Activated CD4-positive, alpha-beta memory T cell treated with anti-CD3 and anti-CD28 coated beads for 36 hours (primary cell): ENCODE results near the gene GRM7. TPM values are rescaled to one million over a fixed set of nuclear protein-coding genes. Genes with fewer than 3 reads are reported as not detected.

Experiments
- CTCF ChIA-PET: fragments of 350-600 bp; sonication (Branson Sonifier 250); formaldehyde crosslinking; loops from one replicate; lab custom pipeline; 2021; ENCODE audit warnings: antibody characterized with exemption, inconsistent platforms; lab: Charles Lee
- POLR2A ChIA-PET: fragments of 350-600 bp; sonication (Branson Sonifier 250); formaldehyde crosslinking; loops from one replicate; lab custom pipeline; 2021; ENCODE audit warnings: antibody characterized with exemption; lab: Charles Lee
- DNase-seq: peaks from one replicate; pipeline ENCODE4 v3.0.0-alpha.2; 2020
- H3K27ac Mint-ChIP-seq: one replicate; pipeline ENCODE4 v1.8.0; 2021; ENCODE audit warnings: mixed read lengths
- H3K27me3 Mint-ChIP-seq: one replicate; pipeline ENCODE4 v1.8.0; 2021; ENCODE audit warnings: mixed read lengths
- H3K36me3 Mint-ChIP-seq: one replicate; pipeline ENCODE4 v1.8.0; 2021; ENCODE audit warnings: mixed read lengths
- H3K4me1 Mint-ChIP-seq: one replicate; pipeline ENCODE4 v1.8.0; 2021; ENCODE audit warnings: low read depth, mixed read lengths
- H3K4me3 Mint-ChIP-seq: one replicate; pipeline ENCODE4 v1.8.0; 2021; ENCODE audit warnings: mild to moderate bottlenecking, mixed read lengths
- H3K9me3 Mint-ChIP-seq: one replicate; pipeline ENCODE4 v1.8.0; 2021; ENCODE audit warnings: mixed read lengths
- intact Hi-C: fragments of 100-400 bp; cut with micrococcal nuclease; formaldehyde crosslinking; loops from one replicate; pipeline ENCODE4 v1.15.1; 2023
- total RNA-seq, 2 experiments: library from RNA; stranded (reverse); gene quantifications; one replicate each; pipeline ENCODE4 v1.2.3, GENCODE V29; 2021

The GRM7 gene
- total RNA-seq, 2 experiments from 2014 or later = not detected

- intact Hi-C loops = no loop called here
- H3K4me3 Mint-ChIP-seq = no peak overlapping the region
- no peaks in the 10 kb centered on the region for H3K36me3 Mint-ChIP-seq
- ChIA-PET POLR2A (no interaction called here), CTCF (no interaction called here)
- peaks cover 2% of the 10 kb centered on the region for H3K9me3 Mint-ChIP-seq
- no peaks in the 10 kb centered on the region for H3K4me1 Mint-ChIP-seq
- H3K27ac Mint-ChIP-seq = no peak overlapping the region
- no peaks in the 10 kb centered on the region for H3K27me3 Mint-ChIP-seq
- no peak for DNase-seq
These were observed 644.2 kb downstream of the GRM7 start for GRCh38 chr3:7504886-7505775.

GRCh38 chr3:7506606-7507180 is 645.8 kb downstream of the GRM7 start:
- Mint-ChIP-seq H3K27me3 (no peaks in the 10 kb centered on the region), H3K4me1 (no peaks in the 10 kb centered on the region), H3K9me3 (peaks cover 2% of the 10 kb centered on the region), H3K4me3 (no peak overlapping the region), H3K27ac (no peak overlapping the region), H3K36me3 (no peaks in the 10 kb centered on the region)
- intact Hi-C loops = no loop called here
- POLR2A ChIA-PET = no interaction called here
- CTCF ChIA-PET = no interaction called here
- no peak for DNase-seq

- POLR2A ChIA-PET = no interaction called here
- CTCF ChIA-PET = no interaction called here
- no peaks in the 10 kb centered on the region for H3K9me3 Mint-ChIP-seq
- intact Hi-C loops = no loop called here
- no peaks in the 10 kb centered on the region for H3K36me3 Mint-ChIP-seq
- no peak for DNase-seq
- H3K4me3 Mint-ChIP-seq = no peak overlapping the region
- H3K27me3 Mint-ChIP-seq = no peaks in the 10 kb centered on the region
- H3K27ac Mint-ChIP-seq = no peak overlapping the region
- no peaks in the 10 kb centered on the region for H3K4me1 Mint-ChIP-seq
These were observed 647.9 kb downstream of the GRM7 start for GRCh38 chr3:7508821-7509220.

GRCh38 chr3:7512048-7512447 is 651.1 kb downstream of the GRM7 start:
- no peak for DNase-seq
- intact Hi-C loops = no loop called here
- H3K9me3 Mint-ChIP-seq = no peaks in the 10 kb centered on the region
- ChIA-PET POLR2A (no interaction called here), CTCF (no interaction called here)
- no peak overlapping the region for H3K27ac Mint-ChIP-seq
- H3K4me1 Mint-ChIP-seq = no peaks in the 10 kb centered on the region
- H3K4me3 Mint-ChIP-seq = no peak overlapping the region
- H3K36me3 Mint-ChIP-seq = no peaks in the 10 kb centered on the region
- H3K27me3 Mint-ChIP-seq = no peaks in the 10 kb centered on the region

- intact Hi-C loops = no loop called here
- Mint-ChIP-seq H3K36me3 (no peaks in the 10 kb centered on the region), H3K4me1 (no peaks in the 10 kb centered on the region), H3K4me3 (no peak overlapping the region), H3K9me3 (no peaks in the 10 kb centered on the region), H3K27ac (no peak overlapping the region), H3K27me3 (no peaks in the 10 kb centered on the region)
- POLR2A ChIA-PET = no interaction called here
- DNase-seq = no peak
- CTCF ChIA-PET = no interaction called here
These were observed 657.1 kb downstream of the GRM7 start for GRCh38 chr3:7518026-7518425.

- Mint-ChIP-seq H3K9me3 (no peaks in the 10 kb centered on the region), H3K27ac (no peak overlapping the region), H3K4me3 (no peak overlapping the region), H3K27me3 (no peaks in the 10 kb centered on the region), H3K36me3 (no peaks in the 10 kb centered on the region), H3K4me1 (no peaks in the 10 kb centered on the region)
- intact Hi-C loops = no loop called here
- POLR2A ChIA-PET = no interaction called here
- no peak for DNase-seq
- CTCF ChIA-PET = no interaction called here
These were observed 657.5 kb downstream of the GRM7 start for GRCh38 chr3:7518456-7518855.

- Mint-ChIP-seq H3K4me3 (no peak overlapping the region), H3K36me3 (no peaks in the 10 kb centered on the region), H3K27ac (no peak overlapping the region), H3K4me1 (no peaks in the 10 kb centered on the region), H3K9me3 (no peaks in the 10 kb centered on the region), H3K27me3 (no peaks in the 10 kb centered on the region)
- intact Hi-C loops = no loop called here
- ChIA-PET POLR2A (no interaction called here), CTCF (no interaction called here)
- no peak for DNase-seq
These were observed 659.1 kb downstream of the GRM7 start for GRCh38 chr3:7520059-7520458.

GRCh38 chr3:7520593-7520992 is 659.7 kb downstream of the GRM7 start:
- no peak for DNase-seq
- Mint-ChIP-seq H3K4me1 (no peaks in the 10 kb centered on the region), H3K36me3 (no peaks in the 10 kb centered on the region), H3K27ac (no peak overlapping the region), H3K4me3 (no peak overlapping the region), H3K9me3 (peaks cover under 1% of the 10 kb centered on the region), H3K27me3 (no peaks in the 10 kb centered on the region)
- ChIA-PET POLR2A (no interaction called here), CTCF (no interaction called here)
- intact Hi-C loops = no loop called here

- ChIA-PET POLR2A (no interaction called here), CTCF (no interaction called here)
- no peak overlapping the region for H3K27ac Mint-ChIP-seq
- no peaks in the 10 kb centered on the region for H3K36me3 Mint-ChIP-seq
- no peaks in the 10 kb centered on the region for H3K4me1 Mint-ChIP-seq
- H3K9me3 Mint-ChIP-seq = no peaks in the 10 kb centered on the region
- no peak overlapping the region for H3K4me3 Mint-ChIP-seq
- DNase-seq = no peak
- intact Hi-C loops = no loop called here
- H3K27me3 Mint-ChIP-seq = no peaks in the 10 kb centered on the region
These were observed 675.6 kb downstream of the GRM7 start for GRCh38 chr3:7536510-7536909.

- Mint-ChIP-seq H3K27me3 (no peaks in the 10 kb centered on the region), H3K36me3 (no peaks in the 10 kb centered on the region), H3K4me1 (no peaks in the 10 kb centered on the region), H3K4me3 (no peak overlapping the region), H3K27ac (no peak overlapping the region), H3K9me3 (no peaks in the 10 kb centered on the region)
- ChIA-PET POLR2A (no interaction called here), CTCF (no interaction called here)
- intact Hi-C loops = no loop called here
- no peak for DNase-seq
These were observed 676.0 kb downstream of the GRM7 start for GRCh38 chr3:7536921-7537320.

- intact Hi-C loops = no loop called here
- DNase-seq = no peak
- H3K27ac Mint-ChIP-seq = no peak overlapping the region
- no peaks in the 10 kb centered on the region for H3K27me3 Mint-ChIP-seq
- no peaks in the 10 kb centered on the region for H3K4me1 Mint-ChIP-seq
- no peaks in the 10 kb centered on the region for H3K9me3 Mint-ChIP-seq
- ChIA-PET CTCF (no interaction called here), POLR2A (no interaction called here)
- no peak overlapping the region for H3K4me3 Mint-ChIP-seq
- no peaks in the 10 kb centered on the region for H3K36me3 Mint-ChIP-seq
These were observed 682.5 kb downstream of the GRM7 start for GRCh38 chr3:7543294-7543880.

- H3K27me3 Mint-ChIP-seq = no peaks in the 10 kb centered on the region
- H3K4me1 Mint-ChIP-seq = no peaks in the 10 kb centered on the region
- H3K9me3 Mint-ChIP-seq = no peaks in the 10 kb centered on the region
- CTCF ChIA-PET = no interaction called here
- no peaks in the 10 kb centered on the region for H3K36me3 Mint-ChIP-seq
- DNase-seq = no peak
- intact Hi-C loops = no loop called here
- no peak overlapping the region for H3K27ac Mint-ChIP-seq
- no peak overlapping the region for H3K4me3 Mint-ChIP-seq
- POLR2A ChIA-PET = no interaction called here
These were observed 684.4 kb downstream of the GRM7 start for GRCh38 chr3:7545334-7545733.

- Mint-ChIP-seq H3K4me3 (no peak overlapping the region), H3K27me3 (no peaks in the 10 kb centered on the region), H3K9me3 (no peaks in the 10 kb centered on the region), H3K36me3 (no peaks in the 10 kb centered on the region), H3K27ac (no peak overlapping the region), H3K4me1 (no peaks in the 10 kb centered on the region)
- CTCF ChIA-PET = no interaction called here
- intact Hi-C loops = no loop called here
- POLR2A ChIA-PET = no interaction called here
- no peak for DNase-seq
These were observed 685.3 kb downstream of the GRM7 start for GRCh38 chr3:7546253-7546652.
